HG03025 (cell line): Measurements from ENCODE around the gene NCK2.

Experiments
- ATAC-seq: cut with Tn5 transposase; IDR thresholded peaks from one replicate; pipeline ENCODE4 v1.9.1; 2021; ENCODE audit warnings: mild to moderate bottlenecking, moderate library complexity; ENCODE audit not compliant: unreplicated experiment, low FRiP score

Gene NCK2

GRCh38 chr2:105841551-105841950 is 96.8 kb downstream of the NCK2 start:
- no peak for ATAC-seq

DNA sequence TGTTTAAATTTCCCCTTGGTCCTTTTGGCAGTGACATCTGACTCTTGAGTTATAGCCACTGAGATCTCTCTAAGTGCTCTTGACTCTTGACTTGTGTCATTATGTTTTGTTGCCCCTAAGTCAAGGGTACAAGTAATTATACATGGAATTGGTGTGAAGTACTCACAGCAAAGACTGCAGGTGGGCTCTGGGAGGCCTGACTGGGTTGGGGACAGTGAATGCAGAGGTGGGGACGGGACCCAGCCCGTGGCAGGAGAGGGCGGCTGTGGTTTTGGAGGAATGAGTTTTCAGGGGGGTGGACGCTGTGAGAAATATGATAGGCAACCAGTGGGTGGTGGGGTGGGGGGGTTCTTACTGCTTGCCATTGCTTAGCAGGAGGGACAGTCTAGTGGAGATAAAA is 97.8 kb downstream of the NCK2 start:
- no peak for ATAC-seq

DNA sequence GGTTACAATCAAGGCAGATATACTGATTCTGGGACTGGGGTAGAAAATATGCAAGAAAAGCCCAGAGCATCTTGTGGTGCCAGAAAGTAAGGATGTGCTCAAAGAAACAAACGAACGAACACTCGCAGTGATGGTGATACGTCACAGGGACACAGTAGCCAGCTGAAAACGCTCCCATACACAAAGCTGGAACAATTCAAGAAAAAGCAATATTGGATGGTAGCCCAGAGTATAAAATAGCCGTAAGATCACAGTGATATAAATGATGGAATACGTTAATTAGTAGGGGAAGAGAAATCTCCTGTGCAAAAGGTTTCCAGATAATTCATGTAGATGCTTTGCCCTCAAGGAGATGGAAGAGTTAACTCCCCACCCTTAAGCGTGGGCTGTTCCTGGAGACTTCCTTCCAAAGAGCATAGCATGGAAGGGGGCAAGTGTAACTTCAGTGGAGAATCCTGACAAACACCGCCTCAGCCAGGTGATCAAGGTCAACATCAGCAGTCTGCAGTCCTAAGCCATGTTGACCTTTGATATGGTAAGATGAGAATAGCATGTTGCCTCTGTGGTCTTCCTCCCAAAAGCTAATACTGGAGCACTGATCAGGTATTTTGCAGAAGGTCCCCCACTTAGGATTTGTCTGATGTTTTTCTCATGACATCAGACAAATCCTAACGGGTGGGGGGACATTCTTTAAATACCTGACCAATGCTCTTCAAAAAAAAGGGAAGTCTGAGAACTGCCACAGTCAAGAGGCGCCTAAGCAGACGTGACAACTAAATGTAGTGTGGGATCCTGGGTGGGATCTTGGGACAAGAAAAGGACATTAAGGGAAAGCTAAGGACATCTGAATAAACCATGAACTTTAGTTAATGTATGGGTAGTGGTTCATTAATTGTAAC is 99.0 kb downstream of the NCK2 start:
- ATAC-seq = no peak

- no peak for ATAC-seq
Measured at GRCh38 chr2:105845976-105846375, 101.3 kb downstream of the NCK2 start.

- ATAC-seq = no peak
Measured at GRCh38 chr2:105847056-105847455, 102.3 kb downstream of the NCK2 start.

GRCh38 chr2:105848367-105848766 is 103.7 kb downstream of the NCK2 start:
- ATAC-seq = no peak

GRCh38 chr2:105849431-105850179 is 104.9 kb downstream of the NCK2 start:
- no peak for ATAC-seq

DNA sequence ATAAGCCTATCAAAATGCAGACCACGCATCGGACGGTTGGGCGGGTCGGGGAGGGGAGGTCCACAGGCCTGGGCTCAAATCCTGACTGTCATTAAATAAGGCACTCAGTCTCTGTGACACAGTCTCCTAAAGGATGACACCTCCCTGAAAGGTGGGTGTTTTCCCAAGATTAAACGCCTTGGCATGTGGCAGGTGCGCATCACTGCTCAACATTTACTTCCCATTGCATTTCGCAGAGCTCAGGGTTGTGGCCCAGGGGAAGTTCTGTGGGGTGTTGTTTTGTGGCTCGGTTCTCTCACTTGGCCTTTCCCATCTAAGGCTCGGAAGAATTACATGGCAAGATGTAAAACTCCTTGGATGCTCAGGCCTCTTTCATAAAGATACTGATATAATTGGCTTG is 107.4 kb downstream of the NCK2 start:
- no peak for ATAC-seq

DNA sequence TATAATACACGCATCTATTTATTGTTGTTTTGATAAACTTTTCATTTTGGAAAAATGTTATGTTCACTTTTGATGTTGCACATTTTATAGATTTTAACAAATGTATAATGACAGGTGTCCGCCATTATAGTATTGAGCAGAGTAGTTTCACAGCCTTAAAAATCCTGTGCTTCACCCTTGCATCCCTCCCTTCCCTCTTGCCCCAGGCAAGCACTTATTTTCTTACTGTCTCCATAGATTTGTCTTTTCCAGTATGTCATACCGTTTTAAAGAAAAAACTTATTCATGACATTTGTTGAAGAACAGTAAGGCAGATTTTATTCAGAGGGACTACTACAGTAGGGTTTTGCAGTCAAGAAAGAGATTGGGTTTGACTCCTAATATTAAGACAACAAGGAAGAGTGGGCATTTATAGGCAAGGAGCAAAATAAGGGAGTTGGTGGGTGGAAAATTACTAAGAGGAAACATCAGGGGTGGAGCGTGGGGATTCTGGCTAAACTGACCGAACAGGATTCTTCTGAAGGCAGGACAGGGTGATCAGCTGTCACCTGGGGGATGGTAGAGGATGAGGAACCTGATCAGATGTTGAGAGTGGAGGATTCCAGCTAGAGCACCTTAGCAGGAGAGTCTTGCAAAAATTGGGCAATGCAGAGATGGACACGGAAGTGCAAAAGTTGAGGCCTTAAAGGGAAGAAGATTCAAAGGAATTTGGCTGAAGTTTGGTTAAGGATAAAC is 108.8 kb downstream of the NCK2 start:
- ATAC-seq = no peak

- ATAC-seq = no peak
Measured at GRCh38 chr2:105854972-105855371, 110.3 kb downstream of the NCK2 start.

DNA sequence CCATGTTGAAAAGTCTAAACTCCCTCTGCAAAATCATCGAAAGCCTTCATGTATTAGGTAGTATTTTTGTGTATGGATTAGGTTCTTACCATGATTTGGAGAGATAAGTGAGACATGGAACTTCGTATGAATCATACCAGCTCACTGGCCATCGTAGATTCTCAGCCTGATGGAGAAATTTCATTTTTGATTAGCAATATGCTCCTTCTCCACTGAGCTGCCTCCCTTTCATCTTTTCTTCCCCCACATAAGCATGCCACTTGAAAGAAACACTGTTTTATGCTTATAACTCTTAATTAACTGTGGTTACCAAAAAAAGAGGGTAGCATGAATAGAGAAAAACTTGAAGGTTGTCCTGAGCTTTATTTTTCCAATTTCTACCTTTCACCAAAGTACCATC is 111.9 kb downstream of the NCK2 start:
- ATAC-seq = no peak

DNA sequence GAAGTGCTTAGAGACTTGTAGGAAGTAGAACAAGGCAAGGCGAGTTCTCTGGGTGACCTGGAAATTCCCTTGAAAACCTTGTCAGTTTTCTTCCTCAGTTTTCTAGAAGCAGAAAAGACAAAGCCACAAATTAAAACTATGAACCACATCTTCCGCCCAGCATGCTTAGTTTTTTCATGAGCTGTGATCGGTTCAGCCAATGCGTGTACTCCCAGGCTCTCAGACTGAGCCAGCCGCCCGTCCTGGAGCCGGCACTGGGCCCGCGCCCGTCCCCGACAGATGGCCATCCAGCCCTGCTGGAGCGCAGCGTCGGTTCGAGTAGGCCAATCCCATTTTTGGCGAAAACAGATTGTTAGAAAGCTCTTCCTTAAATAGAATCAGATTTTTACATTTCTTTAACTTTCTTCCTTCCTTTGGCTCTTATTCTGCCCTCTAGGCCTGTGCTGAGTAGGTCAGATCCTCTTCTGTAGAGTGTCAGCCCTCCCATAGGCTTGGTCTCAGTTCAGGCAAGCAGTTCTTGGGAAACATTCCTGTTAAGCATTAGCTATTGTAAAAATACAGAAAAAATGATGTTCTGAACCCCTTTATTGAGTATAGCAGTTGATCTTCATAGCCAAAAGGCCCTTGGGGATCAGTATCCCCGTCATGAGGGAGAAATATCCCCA is 112.5 kb downstream of the NCK2 start:
- no peak for ATAC-seq

GRCh38 chr2:105858868-105859693 is 114.4 kb downstream of the NCK2 start:
- no peak for ATAC-seq

- no peak for ATAC-seq
Measured at GRCh38 chr2:105859694-105859951, 114.9 kb downstream of the NCK2 start.

DNA sequence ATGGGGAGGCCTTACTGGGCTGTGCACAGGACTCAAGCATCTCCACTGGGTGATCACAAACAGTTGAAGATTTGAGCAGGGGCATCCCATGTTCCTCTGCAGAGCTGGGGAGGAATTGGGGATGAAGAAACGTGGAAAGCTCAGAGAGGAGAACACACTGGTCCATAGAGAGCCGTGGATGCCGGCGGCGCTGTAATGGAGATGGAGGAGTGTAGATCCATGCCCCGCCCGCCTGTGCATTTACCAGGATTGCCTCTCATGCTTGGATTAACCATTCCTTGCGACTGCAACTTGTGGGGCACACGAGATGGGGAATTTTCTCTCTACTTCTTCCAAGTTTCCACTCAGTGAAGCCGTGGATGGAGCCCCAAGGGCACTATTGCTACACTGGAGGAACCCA is 115.9 kb downstream of the NCK2 start:
- no peak for ATAC-seq

DNA sequence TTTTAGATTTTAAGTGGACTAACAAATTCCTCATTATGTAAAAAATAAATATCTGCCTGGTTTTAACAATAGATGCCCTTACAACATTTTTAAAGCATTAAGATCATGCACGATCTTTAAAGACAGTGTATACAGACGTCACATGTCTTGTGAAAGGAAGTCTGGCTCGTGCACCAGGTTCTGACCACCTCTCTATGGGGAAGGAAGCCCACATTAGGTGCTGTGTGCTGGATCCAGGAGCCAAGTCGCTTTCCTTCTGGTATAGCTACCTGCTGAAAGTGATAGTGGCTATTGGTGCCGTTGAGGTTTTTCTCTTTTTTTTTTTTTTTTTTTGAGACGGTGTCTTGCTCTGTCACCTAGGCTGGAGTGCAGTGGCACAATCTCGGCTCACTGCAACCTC is 116.5 kb downstream of the NCK2 start:
- no peak for ATAC-seq

DNA sequence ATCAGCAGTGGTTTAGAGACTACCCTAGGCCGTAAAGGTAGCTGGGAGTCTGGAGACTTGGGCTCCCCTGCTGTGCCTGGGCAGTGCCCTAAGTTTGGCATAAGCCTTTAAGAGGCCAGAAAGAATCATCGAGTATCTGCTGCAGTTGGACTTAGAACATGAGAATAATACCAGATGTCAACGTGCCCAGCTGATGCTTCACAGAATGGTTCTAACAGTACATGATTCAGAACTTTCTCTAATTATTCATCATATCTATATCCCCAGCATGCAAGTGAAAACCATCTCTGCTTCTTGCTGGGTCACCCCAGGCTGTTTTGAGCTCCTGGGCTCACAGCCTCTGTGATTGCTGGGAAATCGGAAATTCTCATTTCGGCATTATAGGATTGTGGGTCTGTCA is 118.1 kb downstream of the NCK2 start:
- no peak for ATAC-seq

GRCh38 chr2:105864262-105864661 is 119.5 kb downstream of the NCK2 start:
- no peak for ATAC-seq

GRCh38 chr2:105865222-105865913 is 120.7 kb downstream of the NCK2 start:
- ATAC-seq = no peak
